Measurements from ENCODE around the gene NUDT12. TPM values are rescaled to one million over a fixed set of nuclear protein-coding genes. Genes with fewer than 3 reads are reported as not detected.

The NUDT12 gene
- polyA plus RNA-seq, 2 of the 4 experiments (the other 2 are of a cell fraction): 3.1 to 6.2 TPM

GRCh38 chr5:103510851-103511553 lies 51.6 kb downstream of the NUDT12 start:
- DNase-seq (ENCODE audit: low read depth in 1 of 2, low spot score in 1 of 2) (peak in 1 of 2 experiments; percentile 79), FAIRE-seq (no peak), ATAC-seq (peak; percentile 83 to 96)
- TF ChIP-seq EP300 (IDR thresholded peaks at IDR 0.05) (peak; percentile 25 to 34; a peak in 1 of 5 replicates), JUN (IDR thresholded peaks at IDR 0.05) (peak; percentile 31 to 63; a peak in 1 of 5 replicates), PBX3 (IDR thresholded peaks at IDR 0.05) (no peak), HOXB13 (CRISPR knock-in tag; IDR thresholded peaks at IDR 0.05; ENCODE audit: low read depth) (no peak), RNF2 (IDR thresholded peaks at IDR 0.05; ENCODE audit: borderline replicate concordance, low read depth) (no peak), NR3C1 (IDR thresholded peaks at IDR 0.05) (no peak), RAD21 (conservative IDR thresholded peaks at IDR 0.05 in 1 of 2, IDR thresholded peaks at IDR 0.05 in 1 of 2) (0 out of 5 replicates have a peak, but pooled peaks of 1 of the 2 experiments have one; percentile 21), POLR2AphosphoS2 (conservative IDR thresholded peaks at IDR 0.05; ENCODE audit: low read length) (no peak), MAX (IDR thresholded peaks at IDR 0.05) (no peak), ZFP36 (IDR thresholded peaks at IDR 0.05; ENCODE audit: borderline replicate concordance, partially characterized antibody) (no peak), BCL3 (IDR thresholded peaks at IDR 0.05) (0 out of 3 replicates have a peak, but pooled peaks have one; percentile 12), ZSCAN20 (CRISPR knock-in tag; IDR thresholded peaks at IDR 0.05) (no peak), ZNF302 (CRISPR knock-in tag; IDR thresholded peaks at IDR 0.05) (no peak), E2F6 (IDR thresholded peaks at IDR 0.05; ENCODE audit: borderline replicate concordance, low read depth) (no peak), ESRRA (IDR thresholded peaks at IDR 0.05; ENCODE audit: borderline replicate concordance, low read length) (no peak), JUNB (IDR thresholded peaks at IDR 0.05) (no peak)
- Histone ChIP-seq H3K9me3 (peaks cover 6% of the 10 kb centered on the region; the same call in 2 of the 3 replicates), H3K4me2 (peak overlapping the region; percentile 61), H3K4me3 (no peak overlapping the region), H3K27ac (peak overlapping the region; percentile 64 to 72), H3K4me1 (peaks cover 24% of the 10 kb centered on the region)
- CTCF ChIA-PET: interaction anchor here (1.0 to 1.1 kb wide), 2 partner anchors 8 to 11 kb away, joined by 3 to 4 read pairs; no protein-coding TSS in a partner anchor
- 3% methylated on average over 1 of the region's 1 CpG for WGBS (ENCODE audit: missing lambda C conversion rate)
- POLR2A ChIA-PET: no interaction called here

- H3K4me3 ChIP-seq: no peak overlapping the region
- peaks cover 18% of the 10 kb centered on the region for H3K4me1 ChIP-seq
- 31% methylated on average over 3 of the region's 3 CpGs for WGBS (ENCODE audit: missing lambda C conversion rate)
- peak overlapping the region; percentile 16 to 50; a peak in 1 of 6 replicates for H3K27ac ChIP-seq
- peak in 1 of 2 experiments; percentile 11; a peak in 1 of 5 replicates for TF ChIP-seq EP300 (IDR thresholded peaks at IDR 0.05)
- peak; percentile 73 for TF ChIP-seq JUNB (IDR thresholded peaks at IDR 0.05)
- peak; percentile 68 to 75; a peak in 3 of 4 replicates for TF ChIP-seq CEBPB (IDR thresholded peaks at IDR 0.05)
- TF ChIP-seq POLR2AphosphoS2 (conservative IDR thresholded peaks at IDR 0.05; ENCODE audit: low read length): no peak
- TF ChIP-seq FOSL2 (IDR thresholded peaks at IDR 0.05): no peak
- TF ChIP-seq FOSL2 (CRISPR knock-in tag; IDR thresholded peaks at IDR 0.05): peak; percentile 26; the same call in 1 of the 2 replicates
- TF ChIP-seq MAZ (IDR thresholded peaks at IDR 0.05; ENCODE audit: borderline replicate concordance, low read depth, low read length): no peak
- TF ChIP-seq JUN (IDR thresholded peaks at IDR 0.05): no peak
- TF ChIP-seq BCL3 (IDR thresholded peaks at IDR 0.05): no peak
- peak; percentile 56 for TF ChIP-seq HES2 (IDR thresholded peaks at IDR 0.05)
- TF ChIP-seq ELK1 (IDR thresholded peaks at IDR 0.05; ENCODE audit: low read depth, low read length): no peak
- DNase-seq (ENCODE audit: low read depth in 1 of 2, low spot score in 1 of 2) (peak in 1 of 2 experiments; percentile 12), ATAC-seq (0 out of 6 replicates have a peak, but pooled peaks of 1 of the 2 experiments have one; percentile 39), FAIRE-seq (no peak)
- 0 out of 3 replicates have a peak overlapping the region, but pooled peaks have one; percentile 11 for H3K4me2 ChIP-seq
- ChIA-PET POLR2A (no interaction called here), CTCF (no interaction called here)
- H3K9me3 ChIP-seq: peaks cover 10% of the 10 kb centered on the region; the same call in 2 of the 3 replicates
These were observed 56.8 kb downstream of the NUDT12 start for GRCh38 chr5:103505581-103506305.

Measured in A549 (cell line).